ENCODE data around the gene SERTM1. TPM values are rescaled to one million over a fixed set of nuclear protein-coding genes. Genes with fewer than 3 reads are reported as not detected.

SERTM1 gene
- total and polyA plus RNA-seq, 10 of the 15 experiments (the other 5 are each of a cell fraction or from before 2014, with no cell fraction given) = not detected

GRCh38 chr13:36673352-36673751, 468 bp upstream of the SERTM1 start (continued):
- TF ChIP-seq, protein P1, sequence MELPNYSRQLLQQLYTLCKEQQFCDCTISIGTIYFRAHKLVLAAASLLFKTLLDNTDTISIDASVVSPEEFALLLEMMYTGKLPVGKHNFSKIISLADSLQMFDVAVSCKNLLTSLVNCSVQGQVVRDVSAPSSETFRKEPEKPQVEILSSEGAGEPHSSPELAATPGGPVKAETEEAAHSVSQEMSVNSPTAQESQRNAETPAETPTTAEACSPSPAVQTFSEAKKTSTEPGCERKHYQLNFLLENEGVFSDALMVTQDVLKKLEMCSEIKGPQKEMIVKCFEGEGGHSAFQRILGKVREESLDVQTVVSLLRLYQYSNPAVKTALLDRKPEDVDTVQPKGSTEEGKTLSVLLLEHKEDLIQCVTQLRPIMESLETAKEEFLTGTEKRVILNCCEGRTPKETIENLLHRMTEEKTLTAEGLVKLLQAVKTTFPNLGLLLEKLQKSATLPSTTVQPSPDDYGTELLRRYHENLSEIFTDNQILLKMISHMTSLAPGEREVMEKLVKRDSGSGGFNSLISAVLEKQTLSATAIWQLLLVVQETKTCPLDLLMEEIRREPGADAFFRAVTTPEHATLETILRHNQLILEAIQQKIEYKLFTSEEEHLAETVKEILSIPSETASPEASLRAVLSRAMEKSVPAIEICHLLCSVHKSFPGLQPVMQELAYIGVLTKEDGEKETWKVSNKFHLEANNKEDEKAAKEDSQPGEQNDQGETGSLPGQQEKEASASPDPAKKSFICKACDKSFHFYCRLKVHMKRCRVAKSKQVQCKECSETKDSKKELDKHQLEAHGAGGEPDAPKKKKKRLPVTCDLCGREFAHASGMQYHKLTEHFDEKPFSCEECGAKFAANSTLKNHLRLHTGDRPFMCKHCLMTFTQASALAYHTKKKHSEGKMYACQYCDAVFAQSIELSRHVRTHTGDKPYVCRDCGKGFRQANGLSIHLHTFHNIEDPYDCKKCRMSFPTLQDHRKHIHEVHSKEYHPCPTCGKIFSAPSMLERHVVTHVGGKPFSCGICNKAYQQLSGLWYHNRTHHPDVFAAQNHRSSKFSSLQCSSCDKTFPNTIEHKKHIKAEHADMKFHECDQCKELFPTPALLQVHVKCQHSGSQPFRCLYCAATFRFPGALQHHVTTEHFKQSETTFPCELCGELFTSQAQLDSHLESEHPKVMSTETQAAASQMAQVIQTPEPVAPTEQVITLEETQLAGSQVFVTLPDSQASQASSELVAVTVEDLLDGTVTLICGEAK (IDR thresholded peaks at IDR 0.05; ENCODE audit: borderline replicate concordance) = no peak
- TF ChIP-seq KAT2A (conservative IDR thresholded peaks at IDR 0.05; ENCODE audit: control insufficient read depth, low read depth, low read length) (no peak), ASH2L (IDR thresholded peaks at IDR 0.05; ENCODE audit: borderline replicate concordance, low read depth) (no peak), CREM (IDR thresholded peaks at IDR 0.05; ENCODE audit: low read depth) (no peak), SREBF1 (IDR thresholded peaks at IDR 0.05; ENCODE audit: low read length) (no peak), SUPT20H (IDR thresholded peaks at IDR 0.05; ENCODE audit: borderline replicate concordance, control insufficient read depth, low read depth, low read length) (no peak), CBFB (IDR thresholded peaks at IDR 0.05; ENCODE audit: low read depth) (no peak), PAX5 (IDR thresholded peaks at IDR 0.05; ENCODE audit: borderline replicate concordance, low read depth, low read length) (no peak), ZNF687 (IDR thresholded peaks at IDR 0.05) (no peak)
- TF ChIP-seq, protein P2, sequence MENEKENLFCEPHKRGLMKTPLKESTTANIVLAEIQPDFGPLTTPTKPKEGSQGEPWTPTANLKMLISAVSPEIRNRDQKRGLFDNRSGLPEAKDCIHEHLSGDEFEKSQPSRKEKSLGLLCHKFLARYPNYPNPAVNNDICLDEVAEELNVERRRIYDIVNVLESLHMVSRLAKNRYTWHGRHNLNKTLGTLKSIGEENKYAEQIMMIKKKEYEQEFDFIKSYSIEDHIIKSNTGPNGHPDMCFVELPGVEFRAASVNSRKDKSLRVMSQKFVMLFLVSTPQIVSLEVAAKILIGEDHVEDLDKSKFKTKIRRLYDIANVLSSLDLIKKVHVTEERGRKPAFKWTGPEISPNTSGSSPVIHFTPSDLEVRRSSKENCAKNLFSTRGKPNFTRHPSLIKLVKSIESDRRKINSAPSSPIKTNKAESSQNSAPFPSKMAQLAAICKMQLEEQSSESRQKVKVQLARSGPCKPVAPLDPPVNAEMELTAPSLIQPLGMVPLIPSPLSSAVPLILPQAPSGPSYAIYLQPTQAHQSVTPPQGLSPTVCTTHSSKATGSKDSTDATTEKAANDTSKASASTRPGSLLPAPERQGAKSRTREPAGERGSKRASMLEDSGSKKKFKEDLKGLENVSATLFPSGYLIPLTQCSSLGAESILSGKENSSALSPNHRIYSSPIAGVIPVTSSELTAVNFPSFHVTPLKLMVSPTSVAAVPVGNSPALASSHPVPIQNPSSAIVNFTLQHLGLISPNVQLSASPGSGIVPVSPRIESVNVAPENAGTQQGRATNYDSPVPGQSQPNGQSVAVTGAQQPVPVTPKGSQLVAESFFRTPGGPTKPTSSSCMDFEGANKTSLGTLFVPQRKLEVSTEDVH (IDR thresholded peaks at IDR 0.05; ENCODE audit: low read depth, partially characterized antibody) = no peak

All from GM12878 (cell line).